Stimulated activated CD4-positive, alpha-beta T cell treated with anti-CD3 and anti-CD28 coated beads, Interleukin-4, amount 100 ng/mL, for 1 hour (primary cell): Measurements from ENCODE around the gene PAPOLB.

Experiments
- DNase-seq: peaks from one replicate; pipeline ENCODE4 v3.0.0-alpha.2; 2020

Gene PAPOLB

GRCh38 chr7:4820405-4820966 is 41.3 kb downstream of the PAPOLB start:
- no peak for DNase-seq

- DNase-seq: no peak
Measured at GRCh38 chr7:4819560-4820404, 42.0 kb downstream of the PAPOLB start.

GRCh38 chr7:4818000-4818794 is 43.6 kb downstream of the PAPOLB start:
- DNase-seq: no peak

GRCh38 chr7:4817178-4817901 is 44.5 kb downstream of the PAPOLB start:
- DNase-seq: no peak

- DNase-seq: no peak
Measured at GRCh38 chr7:4816419-4817080, 45.3 kb downstream of the PAPOLB start.

GRCh38 chr7:4815609-4816418 is 46.0 kb downstream of the PAPOLB start:
- DNase-seq: no peak

GRCh38 chr7:4815121-4815520 is 46.7 kb downstream of the PAPOLB start:
- no peak for DNase-seq

GRCh38 chr7:4814433-4814832 is 47.4 kb downstream of the PAPOLB start:
- no peak for DNase-seq

GRCh38 chr7:4809666-4810065 is 52.2 kb downstream of the PAPOLB start:
- DNase-seq: no peak

GRCh38 chr7:4809091-4809591 is 52.7 kb downstream of the PAPOLB start:
- peak; percentile 36 for DNase-seq

GRCh38 chr7:4808565-4808964 is 53.3 kb downstream of the PAPOLB start:
- no peak for DNase-seq

- no peak for DNase-seq
Measured at GRCh38 chr7:4808026-4808425, 53.8 kb downstream of the PAPOLB start.
